ENCODE data around the gene ZNF479. TPM values are rescaled to one million over a fixed set of nuclear protein-coding genes. Genes with fewer than 3 reads are reported as not detected.

The ZNF479 gene
- total and polyA plus RNA-seq, 10 of the 15 experiments (the other 5 are each of a cell fraction or from before 2014, with no cell fraction given), result 0.11 TPM; not detected in 9

DNA sequence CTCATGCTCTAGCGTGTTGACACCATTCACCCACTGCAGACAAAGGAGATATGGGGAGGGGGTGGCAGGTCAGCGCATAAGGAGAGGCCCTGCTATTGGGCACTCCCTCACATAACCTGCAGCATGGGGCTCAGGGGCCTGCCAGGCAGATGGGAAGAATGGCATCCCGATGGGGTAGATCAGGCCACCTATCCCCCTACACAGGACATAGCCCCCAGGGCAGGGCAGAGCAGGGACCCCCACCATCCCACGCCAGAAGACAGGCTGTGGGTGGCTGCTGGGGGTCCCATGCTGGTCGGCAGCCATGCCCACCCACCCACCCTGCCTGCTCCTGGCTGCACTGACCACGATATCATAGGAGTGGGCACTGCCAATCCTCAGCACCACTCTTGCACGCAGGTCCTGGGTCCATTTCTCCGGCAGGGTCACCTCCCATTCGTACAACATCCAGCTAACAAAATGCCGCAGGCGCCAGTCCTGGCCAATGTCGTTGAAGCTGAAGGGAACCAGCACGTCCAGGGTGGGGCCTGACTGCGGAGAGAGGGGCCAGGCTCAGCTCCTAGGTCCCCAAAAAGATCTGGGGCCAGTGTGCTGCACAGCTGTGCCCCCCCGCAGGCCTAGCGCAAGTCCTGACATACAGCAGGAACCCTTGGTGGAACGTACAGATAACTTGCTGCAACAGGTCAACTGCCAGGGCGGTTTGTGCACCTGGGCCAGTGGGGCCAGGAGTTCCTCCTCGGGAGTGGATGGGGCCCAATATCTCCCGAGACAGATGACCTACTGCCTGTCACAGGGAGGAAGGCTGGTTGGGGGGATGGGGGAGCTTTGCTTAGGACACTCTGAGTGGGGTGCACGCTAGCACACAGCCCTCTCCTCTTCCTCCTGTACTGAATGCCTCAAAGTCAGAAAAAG lies 45.9 kb upstream of the ZNF479 start:
- Histone ChIP-seq H3K79me2 (ENCODE audit: control insufficient read depth, insufficient read depth, low read length) (no peaks in the 10 kb centered on the region), H3K9me3 (replicated peaks; ENCODE audit: control insufficient read depth, insufficient read depth, low read length) (no peaks in the 10 kb centered on the region; the same call in 2 of the 3 replicates), H3K9ac (ENCODE audit: control insufficient read depth, insufficient read depth, low read length) (no peak overlapping the region), H2AFZ (ENCODE audit: control insufficient read depth, low read depth, low read length) (no peak overlapping the region), H4K20me1 (ENCODE audit: control insufficient read depth, insufficient read depth) (no peaks in the 10 kb centered on the region), H3K4me3 (no peak overlapping the region), H3K27ac (ENCODE audit: control insufficient read depth, insufficient read depth) (no peak overlapping the region), H3K27me3 (replicated peaks in 1 of 2; ENCODE audit: control insufficient read depth in 2 of 2, insufficient read depth in 2 of 2, low read length in 1 of 2) (no peaks in the 10 kb centered on the region), H3K36me3 (ENCODE audit: control insufficient read depth in 2 of 2, insufficient read depth in 2 of 2, low read length in 1 of 2) (no peaks in the 10 kb centered on the region), H3K4me1 (ENCODE audit: control insufficient read depth, insufficient read depth, low read length) (no peaks in the 10 kb centered on the region), H3K4me2 (ENCODE audit: control insufficient read depth, insufficient read depth) (no peak overlapping the region)
- DNase-seq (ENCODE audit: low read depth, low spot score) (no peak), ATAC-seq (no peak), FAIRE-seq (no peak)
- in situ Hi-C loops (cut with MboI) (no loop called here), intact Hi-C loops (cut with micrococcal nuclease; ENCODE audit: unreplicated experiment) (no loop called here)
- ChIA-PET RAD21 (ENCODE audit: unreplicated experiment) (no interaction called here), POLR2A (no interaction called here), CTCF (no interaction called here), SMC1A (ENCODE audit: uncharacterized antibody, unreplicated experiment) (no interaction called here)
- BruUV-seq (replicated peaks), result no TSS peak
- 41% methylated on average over 18 of the region's 21 CpGs for WGBS (ENCODE audit: insufficient coverage, insufficient replicate concordance, low lambda C conversion rate, missing lambda C conversion rate)
- TF ChIP-seq GATAD2B (conservative IDR thresholded peaks at IDR 0.05; ENCODE audit: low read depth), result no peak
- no peak for TF ChIP-seq EZH2 (IDR thresholded peaks at IDR 0.05; ENCODE audit: borderline replicate concordance, control insufficient read depth, low read depth, low read length)
- no peak for TF ChIP-seq MTA3 (IDR thresholded peaks at IDR 0.05; ENCODE audit: borderline replicate concordance, low read length)
- no peak for TF ChIP-seq RCOR1 (conservative IDR thresholded peaks at IDR 0.05; ENCODE audit: low read depth, low read length)
- no peak for TF ChIP-seq USF1 (IDR thresholded peaks at IDR 0.05; ENCODE audit: borderline replicate concordance, extremely low read length, insufficient read depth, low read depth, low read length)
- TF ChIP-seq YBX1 (IDR thresholded peaks at IDR 0.05), result no peak
- no peak for TF ChIP-seq TAF1 (IDR thresholded peaks at IDR 0.05; ENCODE audit: borderline replicate concordance, low read depth, low read length)
- no peak for TF ChIP-seq RAD51 (IDR thresholded peaks at IDR 0.05)
- TF ChIP-seq IKZF2 (IDR thresholded peaks at IDR 0.05), result no peak
- no peak for TF ChIP-seq E4F1 (IDR thresholded peaks at IDR 0.05; ENCODE audit: borderline replicate concordance, partially characterized antibody)
- TF ChIP-seq ATF7 (IDR thresholded peaks at IDR 0.05; ENCODE audit: low read depth), result no peak
- TF ChIP-seq, protein P1, sequence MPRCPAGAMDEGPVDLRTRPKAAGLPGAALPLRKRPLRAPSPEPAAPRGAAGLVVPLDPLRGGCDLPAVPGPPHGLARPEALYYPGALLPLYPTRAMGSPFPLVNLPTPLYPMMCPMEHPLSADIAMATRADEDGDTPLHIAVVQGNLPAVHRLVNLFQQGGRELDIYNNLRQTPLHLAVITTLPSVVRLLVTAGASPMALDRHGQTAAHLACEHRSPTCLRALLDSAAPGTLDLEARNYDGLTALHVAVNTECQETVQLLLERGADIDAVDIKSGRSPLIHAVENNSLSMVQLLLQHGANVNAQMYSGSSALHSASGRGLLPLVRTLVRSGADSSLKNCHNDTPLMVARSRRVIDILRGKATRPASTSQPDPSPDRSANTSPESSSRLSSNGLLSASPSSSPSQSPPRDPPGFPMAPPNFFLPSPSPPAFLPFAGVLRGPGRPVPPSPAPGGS (IDR thresholded peaks at IDR 0.05; ENCODE audit: borderline replicate concordance, insufficient read depth, low read depth, low read length, poor library complexity, severe bottlenecking), result no peak
- TF ChIP-seq FOXK2 (IDR thresholded peaks at IDR 0.05), result no peak
- TF ChIP-seq ZSCAN29 (IDR thresholded peaks at IDR 0.05), result no peak
- no peak for TF ChIP-seq BHLHE40 (IDR thresholded peaks at IDR 0.05; ENCODE audit: borderline replicate concordance in 1 of 2, low read depth in 2 of 2, low read length in 1 of 2)
